IPS-18c (cell line): ENCODE data around the gene PLEKHM2.

ENCODE experiments used
- H3K4me3 ChIP-seq: 2 replicates; pipeline ENCODE4 v1.7.0; 2013; ENCODE audit warnings: low read depth, mild to moderate bottlenecking, low read length, moderate library complexity; ENCODE audit not compliant: insufficient read depth
- H3K9me3 ChIP-seq: one replicate; pipeline ENCODE4 v1.6.1; 2013; ENCODE audit warnings: mild to moderate bottlenecking, low read length, moderate library complexity; ENCODE audit not compliant: control insufficient read depth, insufficient read depth

Gene PLEKHM2

DNA sequence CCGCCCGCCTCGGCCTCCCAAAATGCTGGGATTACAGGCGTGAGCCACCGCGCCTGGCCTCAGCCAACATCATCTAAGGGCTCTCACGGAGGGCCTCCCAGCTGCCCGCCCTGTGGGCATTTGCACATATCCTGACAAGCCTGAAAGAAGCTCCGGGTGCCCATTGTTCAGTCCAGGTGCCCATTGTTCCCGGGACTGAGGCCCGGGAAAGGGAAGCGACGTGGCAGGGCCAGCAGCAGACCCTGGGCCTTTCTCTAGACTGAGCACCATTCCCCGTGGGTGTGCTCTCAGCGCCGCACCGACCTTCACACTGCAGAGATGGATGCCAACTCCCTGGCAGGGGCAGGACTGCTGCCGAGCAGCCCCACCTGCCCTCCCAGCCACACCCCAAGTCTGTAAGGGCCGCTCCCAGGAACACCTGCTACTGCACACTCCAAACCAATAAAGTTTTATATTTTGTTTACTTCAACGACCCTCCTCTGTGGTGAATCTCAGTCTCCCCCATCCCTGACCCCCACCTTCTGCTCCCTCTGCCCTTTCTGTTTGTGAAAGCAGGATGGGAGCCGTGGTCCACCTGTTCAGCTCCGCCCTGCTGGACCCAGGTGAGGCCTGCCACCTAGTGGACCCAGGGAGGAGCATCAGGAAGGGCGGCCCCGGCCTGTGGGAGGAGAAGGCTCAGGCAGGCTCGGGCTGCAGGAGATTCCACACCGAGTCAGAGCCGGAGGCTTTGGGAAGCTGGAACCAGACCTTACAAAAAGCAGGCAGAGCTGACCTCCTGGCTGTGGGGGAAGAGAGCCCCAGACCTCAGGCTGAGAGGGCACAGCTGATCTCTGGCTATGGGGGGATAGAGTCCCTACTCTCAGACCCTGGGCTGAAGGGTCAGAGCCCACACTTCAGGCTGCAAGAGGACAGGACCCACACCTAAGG, 57.1 kb downstream of the PLEKHM2 start:
- H3K9me3 ChIP-seq = peaks cover 2% of the 10 kb centered on the region
- H3K4me3 ChIP-seq = no peak overlapping the region

DNA sequence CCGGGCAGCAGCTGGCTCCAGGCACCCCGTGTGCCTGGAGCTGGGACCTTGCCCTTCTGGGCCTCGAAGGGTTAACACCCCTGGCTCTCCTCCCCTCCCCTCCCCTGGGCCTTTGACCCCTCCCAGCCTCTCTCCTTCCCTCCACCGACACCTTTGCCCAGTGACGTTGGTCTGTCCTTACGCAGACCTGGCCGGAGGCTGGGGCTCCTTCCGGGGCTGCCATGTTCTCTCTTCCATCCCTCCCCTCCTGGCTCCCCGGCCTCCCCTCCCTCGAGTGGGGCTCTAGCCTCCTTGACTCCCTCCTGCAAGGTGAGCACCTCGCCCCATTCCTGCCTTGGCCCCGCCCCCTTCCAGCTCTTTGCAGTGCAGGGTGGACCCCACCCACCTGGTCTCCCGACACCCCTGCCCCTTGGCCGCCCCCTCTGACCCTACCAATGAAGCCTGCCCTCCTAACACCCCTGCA, 58.2 kb downstream of the PLEKHM2 start, which contains the start of gene TMEM82:
TSS of gene TMEM82 (plus strand) at position 161 of the 463 bp plus-strand sequence. CDS start at position 222, 61 bp downstream.
- Histone ChIP-seq H3K4me3 (no peak within 1 kb of the TSS; the same call in 1 of the 2 replicates), H3K9me3 (peaks cover 2% of the 10 kb centered on the region)

DNA sequence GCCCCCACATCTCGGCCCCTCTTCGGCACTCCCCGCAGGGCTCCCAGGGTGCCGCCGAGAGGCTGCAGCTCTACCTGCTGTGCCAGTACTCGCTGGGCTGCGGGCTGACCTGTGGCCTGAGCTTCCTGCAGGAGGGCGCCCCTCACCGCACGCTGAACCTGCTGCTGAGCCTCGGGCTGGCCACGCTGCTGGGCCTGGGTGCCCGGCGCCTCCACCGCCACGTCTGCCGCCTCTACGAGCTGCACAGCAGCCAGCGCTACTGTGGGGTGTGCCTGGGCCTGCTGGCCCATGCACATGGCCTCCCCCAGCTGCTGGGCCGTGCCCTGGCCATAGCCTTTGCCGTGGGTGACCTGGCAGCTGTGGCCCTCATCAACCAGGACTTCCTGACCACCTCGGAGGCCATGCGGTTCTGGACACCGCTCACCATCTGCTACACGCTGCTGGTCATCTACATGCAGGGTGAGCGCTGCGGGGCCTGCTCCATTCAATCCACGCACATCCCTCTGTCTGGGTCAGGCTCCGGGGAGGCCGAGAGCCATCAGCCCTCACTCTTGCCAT, 60.1 kb downstream of the PLEKHM2 start:
- no peak overlapping the region for H3K4me3 ChIP-seq
- peaks cover 2% of the 10 kb centered on the region for H3K9me3 ChIP-seq

DNA sequence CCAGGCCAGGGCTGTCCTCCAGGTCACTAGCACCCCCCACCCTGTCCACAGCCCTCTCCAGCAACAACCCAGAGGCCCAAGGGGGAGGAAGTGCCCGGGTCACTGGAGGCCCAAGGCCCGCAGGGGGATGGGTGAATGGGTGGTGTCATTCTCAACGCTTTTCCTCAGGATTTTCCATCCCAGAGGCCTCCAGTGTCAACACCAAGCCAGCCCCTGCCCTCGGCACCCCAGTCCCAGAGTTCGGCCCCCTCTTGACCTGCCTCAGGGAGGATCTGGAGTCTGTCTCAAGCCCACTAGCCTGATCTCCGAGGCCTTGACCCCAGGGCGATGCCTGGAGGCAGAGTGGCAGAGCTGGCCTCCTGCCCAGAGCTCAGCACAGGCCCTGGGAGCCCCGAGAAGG, 63.3 kb downstream of the PLEKHM2 start:
- Histone ChIP-seq H3K9me3 (peaks cover 2% of the 10 kb centered on the region), H3K4me3 (no peak overlapping the region)

- Histone ChIP-seq H3K9me3 (peaks cover 2% of the 10 kb centered on the region), H3K4me3 (no peak overlapping the region)
Measured at GRCh38 chr1:15748264-15748663, 64.1 kb downstream of the PLEKHM2 start.

- no peak overlapping the region for H3K4me3 ChIP-seq
Measured at GRCh38 chr1:15748690-15749398, 64.7 kb downstream of the PLEKHM2 start.

GRCh38 chr1:15749399-15750291, 65.5 kb downstream of the PLEKHM2 start:
- Histone ChIP-seq H3K9me3 (no peaks in the 10 kb centered on the region), H3K4me3 (no peak overlapping the region)

More at GRCh38 chr1:15748690-15749398, 64.7 kb downstream of the PLEKHM2 start:
- no peaks in the 10 kb centered on the region for H3K9me3 ChIP-seq

DNA sequence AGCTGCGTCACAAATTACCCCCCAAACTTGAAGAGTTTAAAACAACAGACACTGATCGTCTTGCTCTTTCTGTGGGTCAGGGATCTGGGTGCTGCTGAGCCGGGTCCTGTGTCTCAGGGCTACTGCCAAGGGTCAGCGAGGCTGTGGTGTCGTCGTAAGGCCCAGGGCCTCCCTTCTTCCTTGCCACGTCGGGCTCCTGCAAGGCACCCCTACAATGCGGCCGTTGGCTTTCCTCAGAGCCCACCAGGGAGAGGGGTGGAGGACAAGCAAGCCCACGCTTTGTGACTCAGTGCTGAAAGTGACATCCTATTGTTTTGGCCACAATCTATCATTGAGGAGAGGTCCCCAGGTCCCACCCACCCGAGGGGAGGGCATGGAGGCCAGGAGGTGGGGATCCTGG, 66.8 kb downstream of the PLEKHM2 start:
- Histone ChIP-seq H3K4me3 (no peak overlapping the region), H3K9me3 (no peaks in the 10 kb centered on the region)

DNA sequence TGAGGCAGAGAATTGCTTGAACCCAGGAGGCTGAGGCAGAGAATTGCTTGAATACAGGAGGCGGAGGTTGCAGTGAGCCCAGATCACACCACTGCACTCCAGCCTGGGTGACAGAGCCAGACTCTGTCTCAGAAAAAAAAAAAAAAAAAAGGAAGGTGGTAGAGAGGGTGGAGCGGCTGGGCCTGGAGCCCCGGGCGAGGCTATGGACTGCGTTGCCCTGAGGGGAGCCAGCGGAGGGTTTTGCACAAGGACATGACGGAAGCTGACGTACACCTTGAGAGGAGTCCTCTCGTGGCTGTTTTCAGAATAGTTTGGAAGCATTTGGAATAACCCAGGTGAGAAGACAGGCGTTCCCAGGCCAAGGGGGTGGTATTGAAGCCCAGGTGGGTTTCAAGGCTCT, 67.6 kb downstream of the PLEKHM2 start:
- H3K9me3 ChIP-seq = no peaks in the 10 kb centered on the region
- no peak overlapping the region for H3K4me3 ChIP-seq

DNA sequence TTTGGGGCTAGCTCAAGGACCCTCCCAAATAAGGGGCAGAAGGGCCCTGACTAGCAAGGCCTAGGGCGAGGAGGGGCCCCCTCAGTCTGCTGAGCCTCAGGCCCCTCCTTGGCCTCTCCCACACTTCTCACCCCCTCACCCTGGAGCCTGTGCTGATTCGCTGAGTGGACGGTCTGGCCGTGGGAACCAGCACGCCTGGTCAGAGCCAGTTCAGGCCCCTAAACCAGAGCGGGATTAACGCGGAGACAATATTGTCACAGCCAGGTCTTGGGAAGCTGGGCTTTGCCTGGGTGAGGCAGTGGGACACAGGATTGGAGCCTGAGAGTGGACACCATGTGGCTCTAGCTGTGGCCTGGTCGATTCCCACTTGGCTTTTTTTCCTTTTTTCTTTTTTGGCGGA, 69.7 kb downstream of the PLEKHM2 start:
- Histone ChIP-seq H3K4me3 (no peak overlapping the region), H3K9me3 (no peaks in the 10 kb centered on the region)

GRCh38 chr1:15755021-15755645, 71.0 kb downstream of the PLEKHM2 start:
- Histone ChIP-seq H3K9me3 (no peaks in the 10 kb centered on the region), H3K4me3 (no peak overlapping the region)

GRCh38 chr1:15755646-15756040, 71.5 kb downstream of the PLEKHM2 start:
- Histone ChIP-seq H3K4me3 (no peak overlapping the region; the same call in 1 of the 2 replicates), H3K9me3 (no peaks in the 10 kb centered on the region)

DNA sequence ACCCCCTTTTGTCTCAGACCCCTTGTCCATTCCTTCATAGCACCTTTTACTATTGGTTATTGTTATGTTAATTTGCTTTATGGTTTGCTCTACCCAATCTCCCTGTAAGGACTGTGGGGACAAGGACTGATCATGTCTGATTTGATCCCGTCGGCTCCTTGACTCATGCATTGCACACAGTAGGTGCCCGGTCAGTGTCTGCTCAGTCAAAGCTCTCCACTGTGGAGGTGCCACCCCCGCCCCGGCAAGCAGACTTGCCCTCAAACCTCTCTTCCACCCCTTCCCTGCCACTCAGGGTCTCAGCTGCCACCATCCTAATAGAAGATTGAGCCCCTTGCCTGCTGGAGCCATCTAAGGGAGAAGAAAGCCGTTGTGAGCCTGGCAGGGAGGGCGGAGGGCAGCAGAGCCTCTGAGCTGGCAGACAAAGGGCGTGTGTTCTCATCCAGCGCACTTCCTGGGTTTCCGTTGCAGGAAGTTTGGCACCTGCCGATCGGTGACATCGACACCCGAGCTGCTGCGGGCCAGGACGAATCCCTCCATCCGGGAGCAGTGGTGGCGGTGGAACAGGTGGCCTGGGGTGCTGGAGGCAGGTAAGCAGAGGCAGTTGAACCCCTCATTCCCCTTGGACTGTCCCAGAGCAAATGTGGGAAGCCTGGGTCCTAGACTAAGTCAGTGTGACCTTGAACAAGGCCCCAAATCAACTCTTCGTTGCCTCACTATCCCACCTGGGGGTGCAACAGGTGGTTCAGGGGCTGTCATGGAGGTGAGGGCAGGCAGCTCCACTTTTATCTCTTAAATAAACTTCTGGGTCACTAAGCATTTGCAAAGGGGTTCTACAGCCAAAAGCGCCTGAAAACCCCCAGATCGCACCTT, 72.3 kb downstream of the PLEKHM2 start:
- Histone ChIP-seq H3K9me3 (no peaks in the 10 kb centered on the region), H3K4me3 (no peak overlapping the region; the same call in 1 of the 2 replicates)

GRCh38 chr1:15757016-15757543, 73.0 kb downstream of the PLEKHM2 start:
- Histone ChIP-seq H3K9me3 (no peaks in the 10 kb centered on the region), H3K4me3 (no peak overlapping the region)

DNA sequence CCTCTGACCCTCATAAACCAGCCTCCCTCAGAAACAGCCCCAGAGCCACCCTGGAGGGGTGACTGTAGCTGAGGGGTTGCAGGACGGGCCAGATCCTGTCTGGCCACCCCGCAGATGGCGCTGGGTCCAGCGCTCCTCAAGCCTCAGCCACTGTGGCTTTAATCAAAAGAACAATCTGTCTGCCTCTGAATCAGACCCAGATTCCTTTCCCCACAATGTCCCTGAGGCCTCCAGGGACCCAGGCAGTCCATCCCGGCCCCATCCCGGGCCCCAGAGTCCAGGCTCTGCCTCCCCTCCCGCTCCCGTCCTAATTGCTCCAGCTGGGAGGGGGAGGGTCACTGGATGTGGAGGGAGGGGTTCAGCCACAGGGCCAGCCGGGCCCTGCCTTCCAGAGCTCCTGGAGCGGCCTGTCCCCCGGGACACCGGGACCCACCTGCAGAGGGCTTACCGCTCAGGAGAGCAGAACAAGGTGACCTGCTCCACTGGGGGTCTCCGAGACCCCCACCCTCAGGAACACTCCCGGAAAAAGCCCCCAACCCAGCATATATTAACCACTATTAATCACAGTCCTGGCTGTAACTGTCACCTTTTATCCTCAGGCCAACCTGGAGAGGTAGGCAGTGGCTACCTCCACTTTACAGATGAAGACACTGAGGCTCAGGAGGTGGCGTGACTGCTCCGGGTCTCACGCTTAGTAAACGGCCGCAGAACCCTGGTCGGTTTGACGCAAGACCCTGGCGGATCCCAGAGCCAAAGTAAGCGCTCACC, 73.6 kb downstream of the PLEKHM2 start:
- Histone ChIP-seq H3K4me3 (peak overlapping the region; percentile 34), H3K9me3 (no peaks in the 10 kb centered on the region)
